ENCODE data around the gene KLF5.

Gene KLF5

DNA sequence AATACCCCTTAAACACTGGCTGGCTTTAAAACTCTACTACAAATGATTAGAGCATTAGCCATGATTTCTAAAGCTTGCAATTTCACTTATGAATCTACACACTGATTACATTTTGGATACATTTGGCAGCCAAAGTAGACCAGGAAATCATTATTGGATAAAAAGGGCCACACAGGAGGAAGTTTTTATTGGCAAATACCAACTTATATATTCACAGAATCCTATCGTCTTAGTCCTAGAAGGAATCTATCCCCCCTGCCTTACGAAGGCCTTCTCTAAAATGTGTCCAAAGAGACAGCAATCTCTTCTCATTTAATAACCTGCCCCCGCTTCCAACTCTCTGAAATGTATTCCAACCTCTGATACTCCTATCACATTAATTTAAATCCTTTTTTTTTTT is 52.5 kb downstream of the KLF5 start:
- Mint-ChIP-seq H3K9me3 (no peaks in the 10 kb centered on the region), H3K4me1 (no peaks in the 10 kb centered on the region), H3K36me3 (ENCODE audit: low read depth) (no peaks in the 10 kb centered on the region), H3K27ac (no peak overlapping the region), H3K27me3 (no peaks in the 10 kb centered on the region), H3K4me3 (no peak overlapping the region)
- DNase-seq (no peak), ATAC-seq (no peak)

DNA sequence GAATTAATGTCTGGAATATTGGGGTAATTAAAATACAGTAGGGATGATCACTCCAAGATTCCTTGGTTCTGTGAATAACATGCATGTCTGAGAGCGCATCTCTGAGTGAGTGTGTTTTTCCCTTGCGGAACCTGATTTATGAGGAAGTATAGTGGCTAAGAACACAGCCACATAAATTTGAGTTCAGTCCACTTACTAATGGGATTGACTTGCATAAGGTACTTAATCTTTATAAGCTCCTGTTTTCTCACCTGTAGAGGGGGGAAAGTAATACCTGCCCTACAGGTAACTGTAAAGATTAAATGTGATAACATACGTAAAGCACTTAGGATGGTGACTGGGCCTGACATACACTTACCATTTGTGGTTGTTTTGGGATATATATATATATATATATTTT is 60.8 kb downstream of the KLF5 start:
- Mint-ChIP-seq H3K36me3 (ENCODE audit: low read depth) (no peaks in the 10 kb centered on the region), H3K27ac (no peak overlapping the region), H3K9me3 (no peaks in the 10 kb centered on the region), H3K4me1 (no peaks in the 10 kb centered on the region), H3K27me3 (no peaks in the 10 kb centered on the region), H3K4me3 (no peak overlapping the region)
- ATAC-seq (no peak), DNase-seq (no peak)
